K562 (cell line): Measurements from ENCODE around the gene STK16. TPM values are rescaled to one million over a fixed set of nuclear protein-coding genes. Genes with fewer than 3 reads are reported as not detected.
A peak's percentile ranks its signal among the peaks of the same experiment; 100 is the strongest.

Experiments used
- ATAC-seq: fragments of 200-7000 bp; cut with Tn5 transposase; 3 replicates; pipeline ENCODE4 v1.9.1; 2020; ENCODE audit warnings: moderate library complexity
- BruUV-seq: library from RNA; stranded (reverse); fragments of 400-500 nt; replicated peaks from 2 replicates; lab custom pipeline; 2021; lab: Mats Ljungman, UMichigan
- CTCF ChIA-PET: fragments of 300-600 bp; formaldehyde crosslinking; extraction: SDS; loops from one replicate; lab custom pipeline; 2021; ENCODE audit warnings: low intra/inter-chr PET ratio; lab: Yijun Ruan, JAX
- POLR2A ChIA-PET: fragments of 300-600, 350-650 bp; sonication (Branson Sonifier 250); formaldehyde crosslinking; extraction: SDS; loops from one replicate; lab custom pipeline; 2021; ENCODE audit warnings: antibody characterized with exemption, inconsistent platforms; lab: Yijun Ruan, JAX
- DNase-seq, 4 experiments: peaks; one replicate each; pipeline versions ENCODE4 v3.0.0 to v3.0.0-alpha.2; 2011 to 2018; ENCODE audit warnings: low spot score in 3 of 4, mixed read lengths in 3 of 4; ENCODE audit errors: extremely low read depth in 1 of 4
- FAIRE-seq: peaks from 2 replicates; lab custom pipeline; 2011; peaks lifted over from hg19 to GRCh38; lab: Jason Lieb, UNC
- H2AFZ ChIP-seq: 2 replicates; pipeline ENCODE4 v1.6.0; 2011; ENCODE audit warnings: low read depth, low read length, control low read depth, inconsistent platforms
- H3K27ac ChIP-seq: fragments of 200-600 bp; 3 replicates; pipeline ENCODE4 v1.8.0; 2011; ENCODE audit warnings: low read depth, mild to moderate bottlenecking, control low read depth, inconsistent platforms, low read length, moderate library complexity, mixed read lengths; ENCODE audit errors: extremely low read depth
- H3K27me3 ChIP-seq, 2 experiments: fragments of 300-600 bp in 1 of 2; 2 replicates in 1 of 2; 3 replicates in 1 of 2; pipeline versions ENCODE4 v1.6.0 to v1.8.0; 2011; ENCODE audit warnings: inconsistent platforms in 2 of 2, low read length in 2 of 2, mild to moderate bottlenecking in 1 of 2, mixed read lengths in 1 of 2, moderate library complexity in 1 of 2; ENCODE audit not compliant: control insufficient read depth in 2 of 2, insufficient read depth in 2 of 2
- H3K36me3 ChIP-seq: fragments of 300-600 bp; 3 replicates; pipeline ENCODE4 v1.8.0; 2011; ENCODE audit warnings: mild to moderate bottlenecking, low read length, inconsistent platforms; ENCODE audit not compliant: control insufficient read depth, insufficient read depth
- H3K4me1 ChIP-seq, 2 experiments: fragments of 200-600 bp in 1 of 2; replicated peaks in 1 of 2; 2 replicates in 1 of 2; 3 replicates in 1 of 2; pipeline versions ENCODE4 v1.5.1 to v1.8.0; 2011; ENCODE audit warnings: inconsistent platforms in 2 of 2, low read length in 2 of 2, mild to moderate bottlenecking in 1 of 2, mixed read lengths in 1 of 2, moderate library complexity in 1 of 2; ENCODE audit not compliant: control insufficient read depth in 2 of 2, insufficient read depth in 2 of 2
- H3K4me2 ChIP-seq: 2 replicates; pipeline ENCODE4 v1.6.1; 2011; ENCODE audit warnings: low read length, control low read depth, inconsistent platforms, mixed read lengths; ENCODE audit not compliant: insufficient read depth
- H3K4me3 ChIP-seq: fragments of 200-600 bp; sonication (generic), shearing (Covaris generic); 2 replicates; pipeline ENCODE4 v1.5.1; 2016; ENCODE audit warnings: control low read depth, inconsistent platforms
- H3K79me2 ChIP-seq: fragments of 200-600 bp; 3 replicates; pipeline ENCODE4 v1.8.0; 2011; ENCODE audit warnings: low read length, inconsistent platforms; ENCODE audit not compliant: control insufficient read depth, insufficient read depth
- H3K9ac ChIP-seq, 2 experiments: 2 replicates each; pipeline versions ENCODE4 v1.6.0 to v1.6.1; 2011; ENCODE audit warnings: low read depth in 2 of 2, low read length in 2 of 2, control low read depth in 1 of 2, inconsistent platforms in 1 of 2, mild to moderate bottlenecking in 1 of 2, mixed read lengths in 1 of 2; ENCODE audit not compliant: insufficient read depth in 1 of 2
- H3K9me1 ChIP-seq: one replicate; pipeline ENCODE4 v1.6.0; 2011; ENCODE audit warnings: inconsistent platforms, mild to moderate bottlenecking, low read length, moderate library complexity; ENCODE audit not compliant: control insufficient read depth, insufficient read depth
- H3K9me3 ChIP-seq: replicated peaks from 2 replicates; pipeline ENCODE4 v1.5.1; 2011; ENCODE audit warnings: low read depth, low read length, inconsistent platforms; ENCODE audit not compliant: control insufficient read depth, insufficient read depth
- H4K20me1 ChIP-seq: replicated peaks from 2 replicates; pipeline ENCODE4 v1.6.1; 2011; ENCODE audit warnings: low read length, inconsistent platforms, mixed read lengths; ENCODE audit not compliant: control insufficient read depth, insufficient read depth
- ELF1 ChIP-seq: fragments of 200-800 bp; sonication (Bioruptor generic); IDR thresholded peaks from 2 replicates; pipeline ENCODE4 v1.6.1; 2016; ENCODE audit warnings: missing genetic modification characterization, missing compliant biosample characterization
- GTF2E2 ChIP-seq: fragments of 200-800 bp; sonication (Bioruptor generic); IDR thresholded peaks from 2 replicates; pipeline ENCODE4 v1.6.1; 2016; ENCODE audit warnings: missing genetic modification characterization, missing compliant biosample characterization
- MAFK ChIP-seq: IDR thresholded peaks from 2 replicates; pipeline ENCODE4 v1.6.1; 2011; ENCODE audit warnings: low read length, improper control_type of control experiment
- ZNF274 ChIP-seq: IDR thresholded peaks from 2 replicates; pipeline ENCODE4 v1.6.1; 2011; ENCODE audit warnings: low read depth, mild to moderate bottlenecking, low read length, moderate library complexity, borderline replicate concordance
- ZNF699 ChIP-seq: fragments of 250-450 bp; sonication (Bioruptor Pico); IDR thresholded peaks from 2 replicates; pipeline ENCODE4 v1.8.0; 2021; ENCODE audit warnings: mild to moderate bottlenecking, moderate library complexity; ENCODE audit not compliant: insufficient replicate concordance
- ZNF707 ChIP-seq: fragments of 250-450 bp; sonication (Bioruptor Pico); conservative IDR thresholded peaks from 2 replicates; pipeline ENCODE4 v1.8.0; 2022; ENCODE audit warnings: inconsistent platforms, mild to moderate bottlenecking, moderate library complexity
- ZNF778 ChIP-seq: fragments of 450-650 bp; formaldehyde crosslinking; IDR thresholded peaks from 2 replicates; pipeline ENCODE4 v1.4.0; 2020; ENCODE audit warnings: mild to moderate bottlenecking, moderate library complexity
- WGBS: fragments of 100-300 bp; shearing (Covaris generic); methylation state at CpG from one replicate; pipeline ENCODE4 v1.1.6; 2016; ENCODE audit warnings: low coverage, mixed read lengths; ENCODE audit not compliant: insufficient coverage; ENCODE audit errors: missing lambda C conversion rate; 5-methylcytosine and 5-hydroxymethylcytosine counted together
- in situ Hi-C: fragments of 300-500 bp; cut with MboI; formaldehyde crosslinking; loops from 4 replicates; pipeline ENCODE4 v1.15.0; 2018; ENCODE audit warnings: inconsistent platforms, mixed read lengths
- intact Hi-C: fragments of 100-400 bp; cut with micrococcal nuclease; formaldehyde crosslinking; loops from 2 replicates; pipeline ENCODE4 v1.14.2; 2022
- polyA plus RNA-seq, 8 experiments: library from polyadenylated mRNA; depleted of rRNA in 4 of 8; stranded (reverse) in 5 of 8; unstranded in 3 of 8; fragments of >200 nt; fragmentation: Nextera tagmentation in 2 of 8; fragmentation: Illumina TruSeq in 1 of 8; extraction: Ambion mirVana in 2 of 8; extraction: Trizol in 1 of 8; gene quantifications; 2 replicates each; pipeline versions ENCODE4 v1.2.1 to v1.2.3, GENCODE V29; 2011 to 2014; ENCODE audit warnings: inconsistent platforms in 1 of 8, missing spikeins in 1 of 8
- total RNA-seq, 7 experiments: library from RNA; depleted of rRNA in 6 of 7; stranded (reverse); fragments of >200 nt in 6 of 7; fragmentation: Illumina TruSeq in 2 of 7; extraction: Trizol in 2 of 7; gene quantifications; 2 replicates each; pipeline versions ENCODE4 v1.2.1 to v1.2.3, GENCODE V29; 2011 to 2021; ENCODE audit warnings: low replicate concordance in 1 of 7
- TF ChIP-seq, protein P1 (sequence below): IDR thresholded peaks from 3 replicates; pipeline ENCODE4 v1.6.1; 2011; ENCODE audit warnings: borderline replicate concordance, mild to moderate bottlenecking; ENCODE audit not compliant: insufficient read length, insufficient read depth
- TF ChIP-seq, protein P2 (sequence below): fragments of 450-650 bp; IDR thresholded peaks from 2 replicates; pipeline ENCODE4 v1.6.1; 2016
- TF ChIP-seq, protein P3 (sequence below): sonication (generic); formaldehyde crosslinking; IDR thresholded peaks from 2 replicates; pipeline ENCODE4 v1.8.0; 2022; ENCODE audit warnings: missing genetic modification reagents, mild to moderate bottlenecking, borderline replicate concordance
- TF ChIP-seq, protein P4 (sequence below): fragments of 450-650 bp; formaldehyde crosslinking; IDR thresholded peaks from 2 replicates; pipeline ENCODE4 v1.4.0; 2020; ENCODE audit warnings: mild to moderate bottlenecking, moderate library complexity
- TF ChIP-seq, protein P5 (sequence below), 3 experiments: fragments of 200-800 bp in 1 of 3; fragments of 250-450 bp in 1 of 3; fragments of 450-650 bp in 1 of 3; sonication (Bioruptor Pico) in 1 of 3; sonication (Bioruptor generic) in 1 of 3; formaldehyde crosslinking in 1 of 3; IDR thresholded peaks; 2 replicates each; pipeline versions ENCODE4 v1.6.1 to v1.8.0; 2016 to 2022; ENCODE audit warnings: mild to moderate bottlenecking in 2 of 3, missing genetic modification characterization in 2 of 3, missing compliant biosample characterization in 1 of 3, moderate library complexity in 1 of 3

STK16 gene
- total and polyA plus RNA-seq, 9 of the 15 experiments (the other 6 are each of a cell fraction or from before 2014, with no cell fraction given) = 5.4 to 36.2 (median 17.8) TPM

DNA sequence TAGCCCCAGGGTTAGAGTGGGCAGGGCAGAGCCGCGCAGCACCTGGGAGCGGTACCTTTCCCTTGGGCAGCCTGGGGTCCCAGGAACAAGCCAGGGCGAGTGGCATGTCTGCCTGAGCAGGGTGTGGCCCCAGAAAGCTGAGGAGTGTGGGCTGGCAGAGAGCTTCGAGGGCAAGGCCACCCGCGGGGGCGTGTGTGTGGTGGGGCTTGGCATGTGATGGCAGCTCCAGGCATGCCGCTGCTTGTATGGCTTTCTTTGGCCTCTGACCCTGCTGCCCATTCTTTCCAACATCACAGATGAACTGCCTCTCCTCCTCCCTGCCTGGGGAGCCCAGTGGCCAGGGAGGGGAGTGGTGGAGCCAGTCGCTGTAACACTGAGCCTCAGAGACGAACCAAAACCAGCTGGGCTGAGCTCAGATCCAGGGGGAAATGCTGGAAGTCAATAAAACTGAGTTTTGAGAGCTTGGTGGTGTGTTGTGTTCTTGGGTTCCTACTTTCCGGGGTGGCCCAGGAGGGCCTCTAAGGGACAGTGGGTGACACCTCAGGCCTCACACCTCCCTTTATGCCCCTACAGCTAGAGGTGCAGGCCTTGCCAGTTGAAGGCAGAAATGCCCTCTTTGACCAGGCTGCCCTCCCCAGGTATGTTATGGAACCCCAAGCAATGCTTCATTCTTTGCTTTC, 41.3 kb downstream of the STK16 start:
- Histone ChIP-seq H3K9me3 (no peaks in the 10 kb centered on the region), H3K4me2 (peak overlapping the region; percentile 25; the same call in 1 of the 2 replicates), H3K9ac (peak overlapping the region in 1 of 2 experiments; percentile 43; a peak in 1 of 4 replicates), H3K27ac (peak overlapping the region; percentile 19; the same call in 1 of the 3 replicates), H4K20me1 (no peaks in the 10 kb centered on the region), H3K36me3 (no peaks in the 10 kb centered on the region), H3K27me3 (no peaks in the 10 kb centered on the region), H3K4me1 (peaks cover 39 to 72% of the 10 kb centered on the region in 2 experiments), H2AFZ (peak overlapping the region; percentile 77), H3K4me3 (no peak overlapping the region), H3K9me1 (no peaks in the 10 kb centered on the region), H3K79me2 (no peaks in the 10 kb centered on the region)
- ATAC-seq (no peak; the same call in 2 of the 3 replicates), DNase-seq (no peak), FAIRE-seq (no peak)
- intact Hi-C loops (no loop called here), in situ Hi-C loops (no loop called here)
- 82% methylated on average over 8 of the region's 12 CpGs for WGBS
- POLR2A ChIA-PET = interaction anchor here (1.2 kb wide), 1 partner anchor 11 kb away, joined by 3 read pairs; no protein-coding TSS in a partner anchor
- no TSS peak for BruUV-seq
- CTCF ChIA-PET = no interaction called here
- TF ChIP-seq ZNF699 (CRISPR knock-in tag) = no peak
- no peak for TF ChIP-seq GTF2E2
- TF ChIP-seq ZNF274 = no peak
- TF ChIP-seq, protein P1, sequence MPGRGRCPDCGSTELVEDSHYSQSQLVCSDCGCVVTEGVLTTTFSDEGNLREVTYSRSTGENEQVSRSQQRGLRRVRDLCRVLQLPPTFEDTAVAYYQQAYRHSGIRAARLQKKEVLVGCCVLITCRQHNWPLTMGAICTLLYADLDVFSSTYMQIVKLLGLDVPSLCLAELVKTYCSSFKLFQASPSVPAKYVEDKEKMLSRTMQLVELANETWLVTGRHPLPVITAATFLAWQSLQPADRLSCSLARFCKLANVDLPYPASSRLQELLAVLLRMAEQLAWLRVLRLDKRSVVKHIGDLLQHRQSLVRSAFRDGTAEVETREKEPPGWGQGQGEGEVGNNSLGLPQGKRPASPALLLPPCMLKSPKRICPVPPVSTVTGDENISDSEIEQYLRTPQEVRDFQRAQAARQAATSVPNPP = no peak
- TF ChIP-seq, protein P2, sequence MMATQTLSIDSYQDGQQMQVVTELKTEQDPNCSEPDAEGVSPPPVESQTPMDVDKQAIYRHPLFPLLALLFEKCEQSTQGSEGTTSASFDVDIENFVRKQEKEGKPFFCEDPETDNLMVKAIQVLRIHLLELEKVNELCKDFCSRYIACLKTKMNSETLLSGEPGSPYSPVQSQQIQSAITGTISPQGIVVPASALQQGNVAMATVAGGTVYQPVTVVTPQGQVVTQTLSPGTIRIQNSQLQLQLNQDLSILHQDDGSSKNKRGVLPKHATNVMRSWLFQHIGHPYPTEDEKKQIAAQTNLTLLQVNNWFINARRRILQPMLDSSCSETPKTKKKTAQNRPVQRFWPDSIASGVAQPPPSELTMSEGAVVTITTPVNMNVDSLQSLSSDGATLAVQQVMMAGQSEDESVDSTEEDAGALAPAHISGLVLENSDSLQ = 0 out of 2 replicates have a peak, but pooled peaks have one; percentile 0
- TF ChIP-seq, protein P3, sequence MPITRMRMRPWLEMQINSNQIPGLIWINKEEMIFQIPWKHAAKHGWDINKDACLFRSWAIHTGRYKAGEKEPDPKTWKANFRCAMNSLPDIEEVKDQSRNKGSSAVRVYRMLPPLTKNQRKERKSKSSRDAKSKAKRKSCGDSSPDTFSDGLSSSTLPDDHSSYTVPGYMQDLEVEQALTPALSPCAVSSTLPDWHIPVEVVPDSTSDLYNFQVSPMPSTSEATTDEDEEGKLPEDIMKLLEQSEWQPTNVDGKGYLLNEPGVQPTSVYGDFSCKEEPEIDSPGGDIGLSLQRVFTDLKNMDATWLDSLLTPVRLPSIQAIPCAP (CRISPR knock-in tag) = no peak
- TF ChIP-seq ELF1 (tag) = no peak
- no peak for TF ChIP-seq ZNF707 (CRISPR knock-in tag)
- TF ChIP-seq, protein P4, sequence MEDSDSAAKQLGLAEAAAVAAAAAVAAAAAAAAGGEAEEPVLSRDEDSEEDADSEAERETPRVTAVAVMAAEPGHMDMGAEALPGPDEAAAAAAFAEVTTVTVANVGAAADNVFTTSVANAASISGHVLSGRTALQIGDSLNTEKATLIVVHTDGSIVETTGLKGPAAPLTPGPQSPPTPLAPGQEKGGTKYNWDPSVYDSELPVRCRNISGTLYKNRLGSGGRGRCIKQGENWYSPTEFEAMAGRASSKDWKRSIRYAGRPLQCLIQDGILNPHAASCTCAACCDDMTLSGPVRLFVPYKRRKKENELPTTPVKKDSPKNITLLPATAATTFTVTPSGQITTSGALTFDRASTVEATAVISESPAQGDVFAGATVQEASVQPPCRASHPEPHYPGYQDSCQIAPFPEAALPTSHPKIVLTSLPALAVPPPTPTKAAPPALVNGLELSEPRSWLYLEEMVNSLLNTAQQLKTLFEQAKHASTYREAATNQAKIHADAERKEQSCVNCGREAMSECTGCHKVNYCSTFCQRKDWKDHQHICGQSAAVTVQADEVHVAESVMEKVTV (CRISPR knock-in tag) = no peak
- no peak for TF ChIP-seq MAFK
- TF ChIP-seq ZNF778 (CRISPR knock-in tag) = no peak
- TF ChIP-seq, protein P5, sequence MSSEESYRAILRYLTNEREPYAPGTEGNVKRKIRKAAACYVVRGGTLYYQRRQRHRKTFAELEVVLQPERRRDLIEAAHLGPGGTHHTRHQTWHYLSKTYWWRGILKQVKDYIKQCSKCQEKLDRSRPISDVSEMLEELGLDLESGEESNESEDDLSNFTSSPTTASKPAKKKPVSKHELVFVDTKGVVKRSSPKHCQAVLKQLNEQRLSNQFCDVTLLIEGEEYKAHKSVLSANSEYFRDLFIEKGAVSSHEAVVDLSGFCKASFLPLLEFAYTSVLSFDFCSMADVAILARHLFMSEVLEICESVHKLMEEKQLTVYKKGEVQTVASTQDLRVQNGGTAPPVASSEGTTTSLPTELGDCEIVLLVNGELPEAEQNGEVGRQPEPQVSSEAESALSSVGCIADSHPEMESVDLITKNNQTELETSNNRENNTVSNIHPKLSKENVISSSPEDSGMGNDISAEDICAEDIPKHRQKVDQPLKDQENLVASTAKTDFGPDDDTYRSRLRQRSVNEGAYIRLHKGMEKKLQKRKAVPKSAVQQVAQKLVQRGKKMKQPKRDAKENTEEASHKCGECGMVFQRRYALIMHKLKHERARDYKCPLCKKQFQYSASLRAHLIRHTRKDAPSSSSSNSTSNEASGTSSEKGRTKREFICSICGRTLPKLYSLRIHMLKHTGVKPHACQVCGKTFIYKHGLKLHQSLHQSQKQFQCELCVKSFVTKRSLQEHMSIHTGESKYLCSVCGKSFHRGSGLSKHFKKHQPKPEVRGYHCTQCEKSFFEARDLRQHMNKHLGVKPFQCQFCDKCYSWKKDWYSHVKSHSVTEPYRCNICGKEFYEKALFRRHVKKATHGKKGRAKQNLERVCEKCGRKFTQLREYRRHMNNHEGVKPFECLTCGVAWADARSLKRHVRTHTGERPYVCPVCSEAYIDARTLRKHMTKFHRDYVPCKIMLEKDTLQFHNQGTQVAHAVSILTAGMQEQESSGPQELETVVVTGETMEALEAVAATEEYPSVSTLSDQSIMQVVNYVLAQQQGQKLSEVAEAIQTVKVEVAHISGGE (CRISPR knock-in tag; IDR thresholded peaks at IDR 0.05) = 0 out of 6 replicates have a peak, but pooled peaks of 1 of the 3 experiments have one; percentile 20
